ENCODE results near the gene OR5B12. TPM values are rescaled to one million over a fixed set of nuclear protein-coding genes. Genes with fewer than 3 reads are reported as not detected.

Gene OR5B12
- total RNA-seq (2012; rRNA removed) (not detected in 2 replicates), polyA plus RNA-seq (2012; rRNA removed) (not detected in 2 replicates), Bru-seq, nascent RNA (percentile 25 among the genes with signal in this experiment), BruChase-seq, experiment 1, labeled RNA remaining after a 6-hour chase (percentile 35 among the genes with signal in this experiment), BruChase-seq, experiment 2, labeled RNA remaining after a 2-hour chase (percentile 38 among the genes with signal in this experiment)
- not detected in 2 replicates for polyA plus RNA-seq (2012; cell fraction: cytosol; rRNA removed)
- polyA plus RNA-seq (2012; cell fraction: nucleus; rRNA removed; ENCODE audit: low replicate concordance), result 0.07 TPM in 1 of 2 replicates, not detected in the other
- long read RNA-seq, result 0 reads

DNA sequence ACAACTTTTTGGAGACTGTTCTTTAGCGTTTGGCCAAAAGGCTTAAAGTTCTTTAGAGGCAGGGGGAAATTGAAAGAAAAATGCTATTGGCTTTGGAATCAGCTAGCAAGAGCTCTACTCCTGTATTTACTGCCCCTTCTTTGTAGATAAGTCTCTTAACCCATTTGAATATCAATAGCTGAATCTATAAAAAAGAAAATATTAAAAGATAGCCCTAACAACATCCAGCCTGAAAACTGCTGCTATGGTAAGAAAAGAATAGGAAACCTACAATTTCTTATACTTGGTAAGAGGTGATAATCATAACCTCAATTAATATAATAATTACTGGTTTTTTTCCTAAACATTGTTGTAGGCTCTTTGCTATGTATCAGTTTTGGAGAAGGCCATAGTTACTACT lies at the start of gene OR5B12:
TSS of gene OR5B12 (minus strand) at position 101 of the 400 bp plus-strand sequence. CDS start 2,085 bp downstream, outside the sequence.
- ChIA-PET POLR2A (ENCODE audit: unreplicated experiment) (no interaction called here), CTCF (no interaction called here)
- Histone ChIP-seq H3K9me3 (ENCODE audit: control insufficient read depth, insufficient read depth, low read length) (peaks cover 16% of the 10 kb centered on the region), H3K14ac (replicated peaks; ENCODE audit: low read depth, low read length) (no peak within 1 kb of the TSS), H3K9ac (ENCODE audit: low read depth, low read length) (no peak within 1 kb of the TSS), H2BK120ac (ENCODE audit: low read depth, low read length) (no peak within 1 kb of the TSS), H3K23ac (ENCODE audit: low read depth, low read length) (no peak within 1 kb of the TSS), H2BK5ac (ENCODE audit: low read depth, low read length, poor library complexity, severe bottlenecking) (no peak within 1 kb of the TSS), H2BK15ac (ENCODE audit: low read depth, low read length) (no peak within 1 kb of the TSS), H3K4me2 (ENCODE audit: low read depth, low read length) (no peak within 1 kb of the TSS), H3K27ac (ENCODE audit: insufficient read depth, low read length) (no peak within 1 kb of the TSS), H3K4ac (ENCODE audit: low read depth, low read length) (no peak within 1 kb of the TSS), H3K36me3 (ENCODE audit: control insufficient read depth, insufficient read depth, low read length) (no peaks in the 10 kb centered on the region), H4K5ac (ENCODE audit: low read depth, low read length) (no peak within 1 kb of the TSS), H4K8ac (ENCODE audit: low read depth in 2 of 2, low read length in 2 of 2) (no peak within 1 kb of the TSS), H3K79me1 (ENCODE audit: low read depth in 1 of 2, low read length in 2 of 2) (no peaks in the 10 kb centered on the region), H3K4me1 (ENCODE audit: control insufficient read depth, insufficient read depth, low read length) (peaks cover 2% of the 10 kb centered on the region; the same call in 1 of the 2 replicates), H2BK20ac (ENCODE audit: low read depth, low read length) (no peak within 1 kb of the TSS), H4K20me1 (ENCODE audit: insufficient read depth, low read length) (no peaks in the 10 kb centered on the region), H3K27me3 (ENCODE audit: control insufficient read depth, insufficient read depth, low read length) (no peaks in the 10 kb centered on the region), H3K9me1 (ENCODE audit: insufficient read depth, low read length) (no peaks in the 10 kb centered on the region), H3K18ac (ENCODE audit: low read depth, low read length) (no peak within 1 kb of the TSS), H2AK9ac (replicated peaks; ENCODE audit: low read depth, low read length, poor library complexity) (no peak within 1 kb of the TSS), H3K4me3 (ENCODE audit: insufficient read depth, low read depth, low read length) (no peak within 1 kb of the TSS), H2AFZ (replicated peaks; ENCODE audit: low read length, poor library complexity) (no peak within 1 kb of the TSS), H2AK5ac (ENCODE audit: low read depth, low read length) (no peak within 1 kb of the TSS), H4K91ac (ENCODE audit: insufficient read depth, low read depth, low read length) (no peak within 1 kb of the TSS), H3K56ac (ENCODE audit: extremely low read depth, insufficient read depth, low read length) (no peak within 1 kb of the TSS)
- dilution Hi-C loops (cut with HindIII; ENCODE audit: low sequenced_read_pairs, unreplicated experiment), result no loop called here
- DNase-seq (no peak), ATAC-seq (ENCODE audit: low read depth) (no peak)
- no TSS peak for BruUV-seq (replicated peaks)
- WGBS, 2 experiments (ENCODE audit: extremely low coverage in 2 of 2, insufficient read length in 1 of 2), result no CpG with 5 or more reads among the region's 1 CpG
- in situ Hi-C loops (cut with MboI; ENCODE audit: low sequenced_read_pairs), result no loop called here
- intact Hi-C loops (cut with micrococcal nuclease), result no loop called here
- TF ChIP-seq, protein P1, sequence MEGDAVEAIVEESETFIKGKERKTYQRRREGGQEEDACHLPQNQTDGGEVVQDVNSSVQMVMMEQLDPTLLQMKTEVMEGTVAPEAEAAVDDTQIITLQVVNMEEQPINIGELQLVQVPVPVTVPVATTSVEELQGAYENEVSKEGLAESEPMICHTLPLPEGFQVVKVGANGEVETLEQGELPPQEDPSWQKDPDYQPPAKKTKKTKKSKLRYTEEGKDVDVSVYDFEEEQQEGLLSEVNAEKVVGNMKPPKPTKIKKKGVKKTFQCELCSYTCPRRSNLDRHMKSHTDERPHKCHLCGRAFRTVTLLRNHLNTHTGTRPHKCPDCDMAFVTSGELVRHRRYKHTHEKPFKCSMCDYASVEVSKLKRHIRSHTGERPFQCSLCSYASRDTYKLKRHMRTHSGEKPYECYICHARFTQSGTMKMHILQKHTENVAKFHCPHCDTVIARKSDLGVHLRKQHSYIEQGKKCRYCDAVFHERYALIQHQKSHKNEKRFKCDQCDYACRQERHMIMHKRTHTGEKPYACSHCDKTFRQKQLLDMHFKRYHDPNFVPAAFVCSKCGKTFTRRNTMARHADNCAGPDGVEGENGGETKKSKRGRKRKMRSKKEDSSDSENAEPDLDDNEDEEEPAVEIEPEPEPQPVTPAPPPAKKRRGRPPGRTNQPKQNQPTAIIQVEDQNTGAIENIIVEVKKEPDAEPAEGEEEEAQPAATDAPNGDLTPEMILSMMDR (conservative IDR thresholded peaks at IDR 0.05; ENCODE audit: low read depth, low read length), result no peak
- TF ChIP-seq RAD21 (IDR thresholded peaks at IDR 0.05; ENCODE audit: low read length) (no peak), SMC3 (IDR thresholded peaks at IDR 0.05; ENCODE audit: low read depth, low read length) (no peak), BHLHE40 (IDR thresholded peaks at IDR 0.05; ENCODE audit: low read depth, low read length) (no peak), MAFK (IDR thresholded peaks at IDR 0.05; ENCODE audit: low read depth, low read length) (no peak), MAZ (IDR thresholded peaks at IDR 0.05; ENCODE audit: borderline replicate concordance, low read depth, low read length) (no peak), FOS (IDR thresholded peaks at IDR 0.05; ENCODE audit: low read depth, low read length) (no peak), CHD1 (IDR thresholded peaks at IDR 0.05; ENCODE audit: low read depth, low read length) (no peak), NFE2L2 (IDR thresholded peaks at IDR 0.05; ENCODE audit: low read depth, low read length) (no peak), RFX5 (IDR thresholded peaks at IDR 0.05; ENCODE audit: low read depth, low read length) (no peak), RCOR1 (IDR thresholded peaks at IDR 0.05; ENCODE audit: insufficient replicate concordance, low read length) (no peak), MXI1 (IDR thresholded peaks at IDR 0.05; ENCODE audit: borderline replicate concordance, low read depth, low read length) (no peak)

Measured in IMR-90 (cell line).